Mesendoderm (in vitro differentiated cells): ENCODE results near the gene MAT1A.

ENCODE experiments used
- DNase-seq: peaks from one replicate; pipeline ENCODE4 v3.0.0; 2013
- H2AK5ac ChIP-seq: 2 replicates; pipeline ENCODE4 v1.6.1; 2013; ENCODE audit warnings: low read length, inconsistent platforms
- H2BK120ac ChIP-seq: 2 replicates; pipeline ENCODE4 v1.6.1; 2013; ENCODE audit warnings: low read depth, mild to moderate bottlenecking, low read length, moderate library complexity, mixed read lengths
- H2BK15ac ChIP-seq: replicated peaks from 2 replicates; pipeline ENCODE4 v1.6.1; 2013; ENCODE audit warnings: low read depth, mild to moderate bottlenecking, moderate library complexity
- H2BK5ac ChIP-seq: 2 replicates; pipeline ENCODE4 v1.6.1; 2013; ENCODE audit warnings: low read length, inconsistent platforms
- H3K18ac ChIP-seq: 2 replicates; pipeline ENCODE4 v1.6.1; 2013; ENCODE audit warnings: mild to moderate bottlenecking, low read length, mixed read lengths
- H3K23ac ChIP-seq: one replicate; pipeline ENCODE4 v1.6.1; 2013; ENCODE audit warnings: low read length
- H3K27ac ChIP-seq: 2 replicates; pipeline ENCODE4 v1.5.1; 2013; ENCODE audit warnings: low read depth, mild to moderate bottlenecking, inconsistent platforms, low read length, moderate library complexity
- H3K27me3 ChIP-seq: 2 replicates; pipeline ENCODE4 v1.6.1; 2013; ENCODE audit warnings: low read length, control low read depth, mild to moderate bottlenecking, inconsistent platforms; ENCODE audit not compliant: insufficient read depth, poor library complexity
- H3K36me3 ChIP-seq: 2 replicates; pipeline ENCODE4 v1.6.1; 2013; ENCODE audit warnings: low read length, inconsistent platforms; ENCODE audit not compliant: control insufficient read depth, insufficient read depth
- H3K4ac ChIP-seq: one replicate; pipeline ENCODE4 v1.6.1; 2013; ENCODE audit warnings: low read depth, mild to moderate bottlenecking, low read length, moderate library complexity
- H3K4me1 ChIP-seq: 2 replicates; pipeline ENCODE4 v1.6.1; 2013; ENCODE audit warnings: low read depth, low read length, inconsistent platforms; ENCODE audit not compliant: control insufficient read depth
- H3K4me2 ChIP-seq: 2 replicates; pipeline ENCODE4 v1.6.1; 2013; ENCODE audit warnings: low read length
- H3K4me3 ChIP-seq: 2 replicates; pipeline ENCODE4 v1.5.1; 2013; ENCODE audit warnings: mild to moderate bottlenecking, low read length
- H3K56ac ChIP-seq: one replicate; pipeline ENCODE4 v1.6.1; 2013; ENCODE audit warnings: low read length
- H3K79me1 ChIP-seq: 2 replicates; pipeline ENCODE4 v1.6.1; 2013; ENCODE audit warnings: low read length, inconsistent platforms
- H3K79me2 ChIP-seq: 2 replicates; pipeline ENCODE4 v1.6.1; 2013; ENCODE audit warnings: mild to moderate bottlenecking, low read length; ENCODE audit not compliant: control insufficient read depth, insufficient read depth
- H3K9ac ChIP-seq: 2 replicates; pipeline ENCODE4 v1.6.1; 2013; ENCODE audit warnings: low read length, inconsistent platforms
- H4K5ac ChIP-seq: one replicate; pipeline ENCODE4 v1.6.1; 2013; ENCODE audit warnings: low read length
- H4K8ac ChIP-seq: one replicate; pipeline ENCODE4 v1.6.1; 2013; ENCODE audit warnings: low read depth, mild to moderate bottlenecking, control low read depth, low read length, moderate library complexity
- WGBS: extraction: QIAGEN DNeasy Blood & Tissue Kit; methylation state at CpG from one replicate; pipeline ENCODE4 v1.1.7; 2013; ENCODE audit warnings: low lambda C conversion rate, missing lambda C conversion rate; ENCODE audit not compliant: insufficient coverage; ENCODE audit errors: extremely low coverage; 5-methylcytosine and 5-hydroxymethylcytosine counted together

Gene MAT1A

DNA sequence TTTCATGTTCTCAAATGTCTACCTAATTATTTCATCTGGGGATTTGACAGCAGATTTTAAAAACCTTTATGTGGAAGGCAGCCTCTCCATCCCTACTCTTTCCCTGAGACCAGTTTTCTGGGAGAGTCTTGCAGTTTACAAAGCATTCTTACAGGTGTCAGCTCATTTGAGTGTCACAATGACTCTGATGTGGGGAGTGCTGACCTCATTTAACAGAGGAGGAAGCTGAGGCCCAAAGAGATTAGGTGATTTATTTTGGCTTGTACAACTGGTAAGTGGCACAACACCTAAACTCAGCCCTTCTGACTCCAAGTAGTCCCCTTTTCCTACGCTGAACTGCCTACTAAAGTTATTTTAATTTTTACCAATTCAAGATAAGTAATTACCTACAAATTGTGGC, 33.3 kb upstream of the MAT1A start:
- no peak overlapping the region for H2BK15ac ChIP-seq
- no peak overlapping the region for H2BK120ac ChIP-seq
- DNase-seq, result peak; percentile 22
- H3K79me1 ChIP-seq, result no peaks in the 10 kb centered on the region
- no peaks in the 10 kb centered on the region for H3K4me1 ChIP-seq
- no peak overlapping the region for H3K4ac ChIP-seq
- no peak overlapping the region for H3K27ac ChIP-seq
- H3K79me2 ChIP-seq, result no peaks in the 10 kb centered on the region
- H4K5ac ChIP-seq, result no peak overlapping the region
- no peaks in the 10 kb centered on the region for H3K27me3 ChIP-seq
- H3K18ac ChIP-seq, result no peak overlapping the region
- no peak overlapping the region for H3K56ac ChIP-seq
- H3K9ac ChIP-seq, result no peak overlapping the region
- no peak overlapping the region for H3K4me3 ChIP-seq
- no CpG with 5 or more reads among the region's 1 CpG for WGBS
- no peak overlapping the region for H2AK5ac ChIP-seq
- no peak overlapping the region for H3K4me2 ChIP-seq
- H3K23ac ChIP-seq, result no peak overlapping the region
- H3K36me3 ChIP-seq, result no peaks in the 10 kb centered on the region
- no peak overlapping the region for H2BK5ac ChIP-seq
- no peak overlapping the region for H4K8ac ChIP-seq

DNA sequence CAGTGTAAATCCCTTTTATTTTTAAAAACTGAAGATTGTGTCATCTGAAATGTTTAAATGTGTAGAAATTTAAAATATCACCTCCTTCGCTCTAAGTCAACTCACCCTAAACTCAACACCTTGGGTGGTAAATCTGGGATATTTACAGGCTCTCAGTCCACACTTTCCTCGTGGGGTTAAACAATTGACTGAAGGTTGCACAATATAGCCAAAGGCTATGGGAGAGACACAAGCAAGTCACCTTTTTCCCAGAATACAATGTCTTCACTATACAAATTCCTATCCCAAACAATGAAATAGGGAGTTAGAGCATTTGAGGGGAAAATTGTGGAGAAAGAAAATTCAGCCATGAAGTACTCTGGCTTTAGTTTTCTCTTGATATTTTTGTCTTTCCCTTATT, 32.7 kb upstream of the MAT1A start:
- H2BK15ac ChIP-seq, result no peak overlapping the region
- no peak overlapping the region for H3K23ac ChIP-seq
- no peak overlapping the region for H3K27ac ChIP-seq
- H3K9ac ChIP-seq, result no peak overlapping the region
- H3K18ac ChIP-seq, result no peak overlapping the region
- H4K8ac ChIP-seq, result no peak overlapping the region
- no peak overlapping the region for H2AK5ac ChIP-seq
- H3K36me3 ChIP-seq, result no peaks in the 10 kb centered on the region
- no peaks in the 10 kb centered on the region for H3K79me1 ChIP-seq
- H3K56ac ChIP-seq, result no peak overlapping the region
- DNase-seq, result peak; percentile 66
- no peak overlapping the region for H3K4me2 ChIP-seq
- H3K79me2 ChIP-seq, result no peaks in the 10 kb centered on the region
- H3K4me3 ChIP-seq, result no peak overlapping the region
- no peak overlapping the region for H4K5ac ChIP-seq
- H2BK120ac ChIP-seq, result no peak overlapping the region
- H3K4me1 ChIP-seq, result no peaks in the 10 kb centered on the region
- H2BK5ac ChIP-seq, result no peak overlapping the region
- WGBS, result no CpG with 5 or more reads among the region's 2 CpGs
- H3K4ac ChIP-seq, result no peak overlapping the region
- H3K27me3 ChIP-seq, result no peaks in the 10 kb centered on the region

DNA sequence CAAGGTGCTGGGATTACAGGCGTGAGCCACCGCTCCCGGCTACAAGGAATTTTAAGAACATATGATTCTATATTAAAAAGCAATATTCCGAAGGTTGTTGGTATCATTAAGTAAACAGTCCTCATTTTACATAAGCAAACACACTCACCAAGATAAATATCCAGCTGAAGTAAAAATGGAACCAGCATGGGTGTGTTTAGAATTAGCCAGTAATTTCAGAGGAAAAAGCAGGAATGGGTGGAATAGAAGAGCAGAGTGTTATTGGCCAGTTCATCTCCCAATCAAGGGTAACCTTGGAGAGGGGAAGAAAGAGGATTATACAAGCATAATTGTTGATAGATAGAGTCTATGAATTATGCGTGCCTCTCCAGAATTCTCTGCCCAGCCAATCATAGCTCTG, 31.7 kb upstream of the MAT1A start:
- Histone ChIP-seq H3K4me3 (no peak overlapping the region), H3K36me3 (no peaks in the 10 kb centered on the region), H3K4me1 (no peaks in the 10 kb centered on the region), H3K18ac (no peak overlapping the region), H3K27me3 (no peaks in the 10 kb centered on the region), H2BK15ac (no peak overlapping the region), H3K23ac (no peak overlapping the region), H3K27ac (no peak overlapping the region), H3K56ac (no peak overlapping the region), H4K8ac (no peak overlapping the region), H3K4ac (no peak overlapping the region), H2AK5ac (no peak overlapping the region), H3K79me2 (no peaks in the 10 kb centered on the region), H4K5ac (no peak overlapping the region), H2BK5ac (no peak overlapping the region), H3K4me2 (no peak overlapping the region), H3K79me1 (no peaks in the 10 kb centered on the region), H3K9ac (no peak overlapping the region), H2BK120ac (no peak overlapping the region)
- WGBS, result no CpG with 5 or more reads among the region's 5 CpGs
- no peak for DNase-seq

DNA sequence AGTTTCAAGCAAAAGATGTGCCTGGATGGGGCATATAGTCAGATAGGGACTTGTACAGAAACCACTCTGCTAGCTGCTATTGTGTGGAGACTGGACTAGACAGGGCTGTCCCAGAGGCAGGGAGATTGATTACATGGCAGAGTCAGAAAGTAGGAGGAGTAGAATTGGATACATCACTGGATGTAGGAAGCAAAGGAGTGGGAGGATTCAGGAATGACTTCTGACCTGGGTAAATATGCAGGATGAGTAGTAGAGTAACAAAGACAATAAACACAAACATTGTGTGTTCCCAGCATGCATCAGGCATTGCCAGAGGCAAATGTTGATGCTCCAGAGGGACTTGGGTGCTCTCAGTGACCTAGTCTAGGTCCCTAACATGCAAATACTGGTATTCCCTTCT, 30.9 kb upstream of the MAT1A start:
- Histone ChIP-seq H2AK5ac (no peak overlapping the region), H3K4me2 (no peak overlapping the region), H3K4me1 (no peaks in the 10 kb centered on the region), H3K9ac (no peak overlapping the region), H2BK5ac (no peak overlapping the region), H3K79me2 (no peaks in the 10 kb centered on the region), H3K4ac (no peak overlapping the region), H3K4me3 (no peak overlapping the region), H2BK120ac (no peak overlapping the region), H3K56ac (no peak overlapping the region), H2BK15ac (no peak overlapping the region), H3K27me3 (no peaks in the 10 kb centered on the region), H3K18ac (no peak overlapping the region), H3K27ac (no peak overlapping the region), H3K23ac (no peak overlapping the region), H3K36me3 (no peaks in the 10 kb centered on the region), H4K8ac (no peak overlapping the region), H4K5ac (no peak overlapping the region), H3K79me1 (no peaks in the 10 kb centered on the region)
- no peak for DNase-seq

DNA sequence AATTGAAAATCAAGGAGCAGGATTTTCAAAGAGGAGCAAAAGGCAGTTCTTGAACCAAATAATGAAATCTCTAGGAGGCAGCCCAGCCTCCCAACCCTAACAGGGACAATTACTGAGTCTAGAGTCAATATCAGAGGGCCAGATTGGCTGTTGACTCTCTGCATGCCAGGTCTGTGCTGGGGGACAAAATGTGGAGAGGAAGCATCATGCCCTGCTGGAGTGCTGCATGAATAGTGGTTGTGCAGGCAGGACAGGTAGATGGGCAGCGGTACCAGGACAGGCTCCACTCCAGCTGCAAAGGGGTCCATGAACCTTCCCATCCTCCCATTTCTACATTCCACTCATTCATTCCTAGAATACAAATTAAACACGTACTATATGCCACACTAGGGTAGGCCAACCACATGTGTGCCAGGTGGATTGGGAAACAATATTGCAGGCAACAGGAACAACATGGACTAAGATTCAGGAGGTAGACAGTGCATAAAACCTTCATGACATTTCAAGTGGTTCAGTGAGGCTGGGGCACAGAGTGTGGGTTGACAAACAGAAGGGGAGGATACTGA, 30.4 kb upstream of the MAT1A start:
- H3K4ac ChIP-seq, result no peak overlapping the region
- no peak overlapping the region for H3K4me3 ChIP-seq
- H2BK5ac ChIP-seq, result no peak overlapping the region
- no peaks in the 10 kb centered on the region for H3K79me1 ChIP-seq
- H2BK120ac ChIP-seq, result no peak overlapping the region
- no peaks in the 10 kb centered on the region for H3K36me3 ChIP-seq
- no peak overlapping the region for H3K4me2 ChIP-seq
- no peak overlapping the region for H4K8ac ChIP-seq
- H3K9ac ChIP-seq, result no peak overlapping the region
- H4K5ac ChIP-seq, result no peak overlapping the region
- no peak for DNase-seq
- no peak overlapping the region for H3K23ac ChIP-seq
- no peak overlapping the region for H3K56ac ChIP-seq
- H3K79me2 ChIP-seq, result no peaks in the 10 kb centered on the region
- no CpG with 5 or more reads among the region's 2 CpGs for WGBS
- H3K18ac ChIP-seq, result no peak overlapping the region
- no peaks in the 10 kb centered on the region for H3K4me1 ChIP-seq
- no peak overlapping the region for H2AK5ac ChIP-seq
- H3K27me3 ChIP-seq, result no peaks in the 10 kb centered on the region
- no peak overlapping the region for H2BK15ac ChIP-seq
- no peak overlapping the region for H3K27ac ChIP-seq

DNA sequence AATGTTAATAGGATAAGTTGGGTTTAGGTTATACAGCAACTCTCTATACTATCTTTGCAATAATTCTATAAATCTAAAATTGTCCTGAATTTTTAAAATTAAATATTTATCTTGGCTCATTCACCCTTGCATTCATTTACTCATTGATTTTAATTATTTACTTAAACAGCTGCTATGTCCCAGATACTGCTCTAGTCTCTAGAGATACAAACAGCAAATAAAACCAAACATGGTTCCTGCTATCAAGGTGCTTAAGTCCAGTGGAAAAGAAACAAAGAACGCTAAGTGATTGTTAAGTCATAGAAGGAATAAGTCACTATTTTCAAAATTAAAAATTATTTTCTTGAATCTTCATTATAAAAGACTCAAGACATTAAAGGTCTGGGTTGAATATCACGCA, 29.9 kb upstream of the MAT1A start:
- no peak overlapping the region for H4K5ac ChIP-seq
- H2AK5ac ChIP-seq, result no peak overlapping the region

More for the DNA sequence above, 29.9 kb upstream of the MAT1A start:
- Histone ChIP-seq H3K56ac (no peak overlapping the region), H3K27ac (no peak overlapping the region), H3K27me3 (no peaks in the 10 kb centered on the region), H3K79me2 (no peaks in the 10 kb centered on the region), H3K4me1 (no peaks in the 10 kb centered on the region), H3K36me3 (no peaks in the 10 kb centered on the region), H3K4ac (no peak overlapping the region), H3K4me2 (no peak overlapping the region), H3K79me1 (no peaks in the 10 kb centered on the region), H3K9ac (no peak overlapping the region), H4K8ac (no peak overlapping the region), H2BK120ac (no peak overlapping the region), H3K23ac (no peak overlapping the region), H3K4me3 (no peak overlapping the region), H2BK15ac (no peak overlapping the region), H2BK5ac (no peak overlapping the region), H3K18ac (no peak overlapping the region)
- DNase-seq, result no peak
- WGBS, result no CpG with 5 or more reads among the region's 2 CpGs
